Right ventricle myocardium superior (tissue), 1 donor: Measurements from ENCODE around the gene ATG4A. TPM values are rescaled to one million over a fixed set of nuclear protein-coding genes. Genes with fewer than 3 reads are reported as not detected.

Source experiments
- ATAC-seq: fragments of 200-7000 bp; cut with Tn5 transposase; one replicate; pipeline ENCODE4 v1.9.1; 2020; ENCODE audit warnings: mild to moderate bottlenecking; ENCODE audit not compliant: poor library complexity
- DNase-seq: peaks from one replicate; pipeline ENCODE4 v3.0.0-alpha.2; 2020
- intact Hi-C: fragments of 100-400 bp; cut with DNase I; formaldehyde crosslinking; loops from one replicate; pipeline ENCODE4 v1.11.2; 2022
- total RNA-seq: library from RNA; stranded (reverse); fragmentation: NEBNext Ultra II Directional; extraction: Animal tissue kit (Norgen Biotek cat#: 25700); gene quantifications from one replicate; pipeline ENCODE4 v1.2.1, GENCODE V29; 2021
- donor health status: DM: no; HTN: yes; CAD: no; lungs with severe emphysema.

Gene ATG4A
- total RNA-seq, 1 donor from 2014 or later = 18.0 TPM

DNA sequence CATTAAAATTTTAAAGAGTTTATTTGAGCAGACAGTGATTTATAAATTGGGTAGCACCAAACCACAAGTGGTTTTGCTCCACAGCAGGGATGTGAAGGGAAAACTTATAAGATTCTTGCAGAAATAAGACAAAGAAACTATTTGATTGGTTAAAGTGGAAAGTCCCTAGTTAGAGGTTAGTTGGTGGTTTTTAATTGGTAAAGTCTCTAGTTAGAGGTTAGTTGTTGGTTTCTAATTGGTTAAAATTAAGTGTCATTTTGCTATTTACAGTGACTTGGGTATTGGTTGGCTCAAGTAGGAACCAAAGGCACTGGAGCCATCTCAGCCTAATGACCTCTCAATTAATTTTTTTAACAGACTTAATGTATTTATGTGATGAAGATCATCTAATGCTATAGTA, 23.0 kb downstream of the ATG4A start:
- intact Hi-C loops = no loop called here
- DNase-seq (no peak), ATAC-seq (no peak)

DNA sequence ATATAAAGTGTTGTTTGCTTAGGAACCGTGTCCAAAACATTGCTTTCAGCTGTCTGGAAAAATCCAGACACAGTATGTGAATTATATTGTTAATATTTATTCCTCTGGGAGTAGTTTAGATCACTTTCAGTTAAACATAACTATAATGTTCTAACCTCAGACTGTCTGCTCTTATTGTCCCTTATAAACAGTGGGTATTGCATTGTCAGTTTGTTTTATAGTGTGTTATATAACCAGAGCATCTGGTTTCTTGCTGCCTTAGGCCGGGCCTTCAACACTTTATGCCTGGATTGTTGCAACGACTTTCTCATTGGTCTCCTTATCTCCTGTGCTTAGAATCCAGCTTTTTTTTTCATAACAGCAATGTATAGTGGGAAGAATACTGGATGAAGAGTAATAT, 26.4 kb downstream of the ATG4A start:
- ATAC-seq = no peak
- DNase-seq = no peak
- intact Hi-C loops = no loop called here

DNA sequence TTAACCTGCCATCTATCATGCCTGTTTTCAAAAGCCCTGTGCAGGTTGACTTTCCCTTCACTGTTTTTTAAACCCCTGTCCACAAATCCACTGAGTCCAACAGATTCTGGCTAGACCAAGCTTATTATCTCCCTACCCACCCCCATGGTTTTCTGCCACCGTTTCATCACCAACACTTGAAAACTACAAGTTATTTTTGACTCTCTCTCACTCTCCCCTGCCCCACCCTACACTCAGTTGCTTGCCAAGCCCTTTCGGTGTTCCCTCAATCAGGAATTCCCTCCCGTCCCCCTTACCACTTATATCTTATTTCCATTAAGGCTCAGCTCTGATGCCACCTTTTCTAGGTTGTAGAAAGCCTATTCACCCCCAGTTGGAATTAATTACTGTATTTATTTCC, 29.7 kb downstream of the ATG4A start:
- intact Hi-C loops = no loop called here
- ATAC-seq (peak; percentile 80), DNase-seq (no peak)

DNA sequence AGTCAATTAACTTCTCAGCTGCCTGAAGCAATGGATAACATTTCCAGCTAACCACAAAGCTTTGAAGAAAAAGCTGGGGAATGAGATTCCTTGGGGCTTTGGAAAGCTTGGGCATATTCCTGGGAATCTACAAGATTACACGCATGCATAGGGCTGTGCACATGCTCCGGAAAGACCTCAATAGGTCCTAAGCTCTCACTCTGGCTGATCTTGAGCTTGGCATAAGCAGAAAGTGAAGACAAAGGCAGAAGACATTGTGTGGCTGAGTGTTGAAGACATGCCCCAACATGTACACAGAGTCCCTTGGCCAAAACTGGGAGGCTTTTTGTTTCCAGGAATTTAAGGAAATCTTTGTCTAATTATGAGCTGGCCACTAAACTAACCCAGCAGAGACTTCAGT, 31.2 kb downstream of the ATG4A start:
- intact Hi-C loops = no loop called here
- no peak for DNase-seq
- ATAC-seq = no peak

DNA sequence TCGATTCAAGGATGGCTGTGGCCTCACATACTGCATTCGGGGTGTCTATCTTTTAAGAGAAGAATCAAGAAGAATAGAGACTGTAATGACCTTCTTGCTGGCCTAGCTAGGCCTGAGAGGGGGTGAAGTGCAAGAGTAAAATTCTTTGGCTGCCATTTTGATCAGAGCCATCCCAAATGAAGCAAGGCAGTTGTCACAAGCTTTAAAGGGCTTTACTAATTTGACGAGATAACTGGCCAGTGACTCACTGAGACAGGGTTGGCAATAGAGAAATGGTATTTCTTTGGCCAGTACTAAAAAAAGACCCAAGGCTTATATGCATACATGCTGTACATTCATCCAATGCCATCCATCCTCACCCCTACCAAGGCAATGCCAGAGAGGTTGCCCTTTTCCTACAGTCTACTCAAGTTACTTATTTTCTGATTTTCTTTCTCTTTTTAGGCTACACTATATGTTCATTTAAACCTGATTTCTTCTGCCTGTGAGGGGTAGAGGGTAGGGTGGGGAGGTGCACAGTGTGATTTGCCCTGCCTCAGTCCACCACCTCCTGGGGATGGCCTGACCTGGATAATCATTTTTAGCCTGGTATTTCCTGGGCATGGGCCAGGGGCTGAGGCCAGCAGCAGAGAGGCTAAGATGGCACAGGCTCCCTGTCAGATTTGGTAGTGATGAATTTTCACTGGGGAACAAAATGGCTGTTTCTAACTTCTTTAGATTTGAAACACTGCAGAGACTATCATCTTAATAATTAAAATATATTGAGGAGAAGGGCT, 32.2 kb downstream of the ATG4A start:
- DNase-seq (no peak), ATAC-seq (peak; percentile 90)
- intact Hi-C loops = no loop called here

DNA sequence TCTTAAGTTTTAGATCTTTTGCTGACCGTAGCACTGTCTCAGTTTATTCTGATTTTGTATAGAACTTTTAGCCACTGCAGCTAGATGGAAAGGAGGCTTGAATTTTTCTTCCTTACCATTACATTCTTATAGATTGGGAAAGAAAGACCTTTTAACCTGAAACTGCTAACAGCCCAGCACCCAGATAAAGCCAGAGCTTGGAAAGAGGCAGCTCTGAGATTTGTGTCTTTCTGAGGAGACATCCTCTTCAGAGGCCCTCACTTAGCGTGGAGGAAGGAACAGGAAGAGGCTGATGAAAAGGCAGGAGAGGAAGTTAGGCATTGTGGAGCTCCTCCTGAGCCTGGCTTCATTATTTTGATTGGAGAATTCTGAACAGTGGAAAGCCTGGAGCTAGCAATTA, 35.1 kb downstream of the ATG4A start:
- no peak for ATAC-seq
- DNase-seq = no peak
- intact Hi-C loops = no loop called here

DNA sequence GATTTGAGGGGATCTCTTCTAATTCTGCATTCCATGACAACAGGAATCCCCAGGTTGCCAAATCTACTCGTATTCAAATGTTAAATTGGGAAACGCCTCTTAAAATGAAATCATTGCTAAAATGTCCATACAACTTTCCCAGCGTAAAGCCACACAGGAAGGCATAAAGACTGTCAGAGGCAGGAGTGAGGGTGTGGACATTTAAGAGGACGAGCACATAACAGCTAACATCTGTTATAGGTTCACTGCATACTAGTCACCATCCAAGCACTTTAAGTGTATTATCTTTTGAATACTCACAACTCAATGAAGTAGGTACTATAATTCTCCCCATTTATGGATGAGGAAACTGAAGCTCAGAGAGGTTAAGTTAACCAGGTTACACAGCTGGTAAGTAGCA, 35.6 kb downstream of the ATG4A start:
- ATAC-seq = no peak
- DNase-seq = no peak
- intact Hi-C loops = no loop called here

DNA sequence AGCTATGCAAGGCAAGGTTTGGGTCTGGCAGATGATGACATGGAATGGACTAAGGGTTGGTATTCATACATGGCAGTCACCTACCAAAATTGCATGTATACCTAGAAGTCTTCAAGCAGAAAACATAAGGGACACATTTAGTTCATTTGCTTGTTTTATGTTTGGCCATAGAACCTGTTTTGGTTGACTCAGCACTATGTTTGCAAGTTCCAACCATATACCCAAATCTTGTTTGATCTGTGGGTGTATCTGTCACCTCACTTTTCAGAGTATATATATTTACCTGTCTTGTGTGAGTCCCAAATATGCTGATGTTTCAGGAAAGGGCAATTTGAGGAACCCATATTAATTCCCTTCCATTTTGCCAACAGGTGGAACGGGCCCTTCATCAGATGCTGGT, 39.3 kb downstream of the ATG4A start:
- intact Hi-C loops = loop anchor here (5.0 kb wide), 1 partner anchor 39 kb away; the partner anchor contains the start of genes ATG4A and PSMD10
- DNase-seq (no peak), ATAC-seq (no peak)

DNA sequence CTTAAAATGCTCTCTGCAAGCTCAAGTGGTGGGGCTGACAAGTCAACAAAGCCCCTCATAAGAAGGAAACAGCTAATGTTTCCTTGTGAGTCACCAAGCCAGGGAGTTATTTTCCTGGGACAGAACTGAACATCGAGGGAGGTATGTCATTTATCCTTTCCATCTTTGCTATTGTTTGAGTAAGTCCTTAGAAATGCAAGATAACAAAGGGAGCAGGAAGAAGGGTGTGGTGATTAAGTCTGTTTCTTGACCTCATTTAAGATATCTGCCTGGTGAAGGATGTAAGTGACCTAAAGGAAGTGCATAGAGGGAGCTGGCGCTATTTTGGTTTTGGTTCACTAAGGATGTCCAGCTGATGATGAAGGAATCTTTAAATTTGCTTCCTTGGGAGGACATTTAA, 39.9 kb downstream of the ATG4A start:
- intact Hi-C loops = loop anchor here (5.0 kb wide), 1 partner anchor 39 kb away; the partner anchor contains the start of genes ATG4A and PSMD10
- no peak for DNase-seq
- ATAC-seq = no peak

DNA sequence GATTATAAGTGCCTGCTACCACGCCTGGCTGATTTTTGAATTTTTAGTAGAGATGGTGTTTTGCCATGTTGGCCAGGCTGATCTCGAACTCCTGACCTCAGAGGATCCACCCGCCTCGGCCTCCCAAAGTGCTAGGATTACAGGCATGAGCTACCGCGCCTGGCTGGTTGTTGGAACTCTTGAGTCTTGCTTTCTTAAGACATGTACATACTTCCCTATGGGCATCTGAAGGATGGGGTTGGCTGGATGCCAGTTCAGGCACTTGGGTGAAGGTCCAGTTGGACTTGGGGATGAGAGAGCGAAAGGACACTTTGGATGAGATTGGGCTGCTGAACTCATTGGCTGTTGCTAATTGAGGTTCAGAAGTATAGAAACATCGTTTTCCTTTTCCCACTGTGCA, 40.5 kb downstream of the ATG4A start:
- DNase-seq (no peak), ATAC-seq (no peak)
- intact Hi-C loops = loop anchor here (5.0 kb wide), 1 partner anchor 40 kb away; the partner anchor contains the start of genes ATG4A and PSMD10

DNA sequence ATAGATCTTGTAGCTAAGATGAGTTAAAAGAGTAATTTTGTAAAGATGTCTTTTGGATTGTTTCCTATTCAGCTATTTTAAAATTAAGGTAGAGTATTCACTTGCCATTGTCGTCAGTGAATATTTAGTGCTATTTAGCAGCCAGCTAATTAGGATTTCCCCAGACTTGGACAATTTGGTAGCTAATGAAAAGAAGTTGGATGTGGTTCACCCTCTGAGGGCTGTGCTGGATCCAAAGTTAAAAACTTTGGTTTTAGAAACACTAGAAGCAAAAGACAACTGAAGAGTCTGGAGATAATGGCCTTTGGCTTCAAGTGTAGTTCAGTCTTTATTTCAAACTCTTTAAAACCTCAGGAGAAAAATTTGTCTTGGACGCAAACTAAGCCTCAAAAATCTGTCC, 41.3 kb downstream of the ATG4A start:
- no peak for DNase-seq
- no peak for ATAC-seq
- intact Hi-C loops = loop anchor here (5.0 kb wide), 1 partner anchor 41 kb away; the partner anchor contains the start of genes ATG4A and PSMD10

DNA sequence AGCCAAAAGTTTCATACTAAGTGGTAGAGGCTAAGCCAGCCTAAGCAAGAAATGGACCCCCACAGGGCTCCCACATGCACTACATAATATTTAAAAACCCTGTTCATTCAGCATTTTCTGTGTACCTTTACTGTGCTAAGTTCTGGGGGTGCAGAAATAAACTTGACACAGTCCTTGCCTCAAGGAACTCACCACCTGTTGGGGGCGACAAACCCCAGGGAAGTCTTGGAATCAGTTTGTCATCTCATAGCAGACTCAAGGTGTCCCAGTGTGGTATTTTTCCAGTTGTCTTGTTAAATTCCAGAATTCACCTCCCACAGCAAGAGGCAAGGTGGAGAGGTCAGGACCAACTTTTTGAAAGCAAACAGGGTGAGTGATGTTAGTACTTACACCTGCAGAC, 43.1 kb downstream of the ATG4A start:
- intact Hi-C loops = loop anchor here (5.0 kb wide), 2 partner anchors 42 to 112 kb away; partner anchors contain the start of genes ATG4A and PSMD10
- no peak for DNase-seq
- ATAC-seq = no peak

DNA sequence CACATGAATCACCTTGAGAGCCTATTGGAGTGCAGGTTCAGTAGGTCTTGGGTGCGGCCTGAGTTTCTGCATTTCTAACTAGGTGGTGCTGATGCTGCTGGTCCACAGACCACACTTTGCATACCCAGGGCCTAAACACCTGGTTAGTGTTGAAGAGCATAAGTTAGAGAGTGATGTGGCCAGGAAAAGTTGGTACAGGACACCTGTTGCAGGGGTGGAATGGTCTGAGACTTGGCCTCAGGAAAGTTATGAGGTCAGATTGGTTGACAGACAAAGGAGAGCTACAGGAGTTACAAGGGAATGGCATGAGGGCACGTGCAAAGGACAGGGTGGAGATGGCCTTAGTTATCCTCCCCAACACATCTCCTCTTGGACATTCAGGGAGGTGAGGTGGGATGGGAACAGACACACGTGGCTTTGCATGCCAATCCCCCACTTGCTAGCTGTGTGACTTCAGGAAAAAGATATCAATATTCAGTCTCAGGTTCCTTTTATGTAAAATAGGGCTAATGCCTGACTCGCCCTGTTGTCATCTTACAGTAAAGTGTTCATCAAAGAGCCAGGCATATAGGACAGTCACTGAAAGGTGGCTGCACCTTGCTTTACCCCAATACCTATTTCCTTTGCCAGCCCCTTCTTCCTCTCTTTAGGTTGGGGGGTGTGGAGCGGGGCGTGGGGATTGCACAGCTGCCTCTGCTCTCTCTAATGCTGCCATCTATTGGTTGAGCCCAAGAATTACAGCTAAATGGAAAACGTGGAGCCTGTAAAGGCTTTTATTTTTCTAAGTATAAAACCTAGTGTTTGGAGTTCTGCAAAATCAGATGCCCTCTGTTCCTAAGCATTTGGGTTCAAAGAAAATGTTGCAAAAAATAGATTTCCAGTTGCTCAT, 47.5 kb downstream of the ATG4A start:
- no peak for DNase-seq
- ATAC-seq = peak; percentile 27
- intact Hi-C loops = loop anchor here (5.0 kb wide), 1 partner anchor 117 kb away; no protein-coding TSS in a partner anchor

DNA sequence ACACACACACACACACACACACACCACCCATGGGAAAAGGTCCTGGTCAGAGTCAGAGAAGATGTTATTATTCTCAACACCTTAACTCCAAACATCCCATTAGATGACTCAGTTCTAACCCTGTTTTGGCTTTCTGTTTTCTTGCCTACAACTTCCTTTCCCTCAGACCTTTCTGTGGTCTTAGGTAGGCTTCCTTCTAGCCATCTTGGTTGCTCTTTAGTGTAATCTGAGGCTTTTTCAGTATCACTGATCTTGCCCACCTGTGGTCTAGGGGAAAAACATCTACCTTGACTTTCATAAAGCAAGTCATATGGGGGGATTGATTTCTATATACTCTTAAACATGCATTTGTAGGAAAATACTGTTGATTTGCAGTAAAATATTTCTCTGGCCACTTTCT, 56.9 kb downstream of the ATG4A start:
- ATAC-seq (no peak), DNase-seq (no peak)
- intact Hi-C loops = no loop called here

DNA sequence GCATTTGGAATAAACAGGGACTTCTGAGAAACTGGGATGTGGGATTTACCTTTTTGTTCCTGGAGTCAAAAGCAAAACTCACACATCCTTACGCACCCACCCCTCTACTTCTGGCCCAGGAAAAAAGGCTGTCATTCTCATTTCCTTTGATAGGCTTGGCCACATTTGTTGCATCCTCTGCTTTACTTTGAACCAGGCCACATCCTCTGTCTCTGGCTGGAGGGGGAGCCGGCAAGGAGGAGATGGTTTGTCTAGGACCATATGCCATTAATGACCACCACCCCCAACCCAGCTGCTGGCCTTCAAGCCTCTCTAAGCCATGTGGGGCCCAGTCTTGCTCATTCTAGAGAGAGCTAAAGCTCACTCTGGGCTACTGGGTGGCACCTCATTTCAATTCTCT, 64.5 kb downstream of the ATG4A start:
- ATAC-seq = no peak
- no peak for DNase-seq
- intact Hi-C loops = no loop called here

DNA sequence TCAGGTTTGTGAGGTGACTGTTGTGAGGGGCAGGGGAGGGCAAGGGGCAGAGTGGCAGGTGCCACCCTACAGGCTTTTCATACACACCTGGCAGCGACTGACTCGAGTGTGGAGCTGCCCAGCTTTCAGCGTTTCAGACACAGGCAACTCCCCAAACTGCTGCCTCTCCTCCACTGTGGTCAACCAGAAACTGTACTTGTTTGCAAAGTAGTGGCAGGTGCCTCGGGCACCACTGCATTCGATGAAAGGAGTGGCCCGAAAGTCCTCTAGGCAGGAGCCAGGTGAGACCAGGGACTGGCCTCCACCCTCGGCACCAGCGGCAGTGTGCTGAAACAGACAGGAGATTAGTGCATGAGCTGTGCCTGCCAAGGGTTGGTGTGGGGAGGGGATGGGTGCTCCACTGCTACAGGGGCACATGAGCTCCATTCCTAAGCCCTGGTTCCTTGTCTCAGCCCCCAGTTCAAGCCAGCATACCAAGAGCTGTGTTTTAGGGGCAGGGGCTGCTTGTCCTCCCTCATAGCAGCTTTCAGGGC, 65.4 kb downstream of the ATG4A start:
- DNase-seq = no peak
- intact Hi-C loops = no loop called here
- no peak for ATAC-seq

DNA sequence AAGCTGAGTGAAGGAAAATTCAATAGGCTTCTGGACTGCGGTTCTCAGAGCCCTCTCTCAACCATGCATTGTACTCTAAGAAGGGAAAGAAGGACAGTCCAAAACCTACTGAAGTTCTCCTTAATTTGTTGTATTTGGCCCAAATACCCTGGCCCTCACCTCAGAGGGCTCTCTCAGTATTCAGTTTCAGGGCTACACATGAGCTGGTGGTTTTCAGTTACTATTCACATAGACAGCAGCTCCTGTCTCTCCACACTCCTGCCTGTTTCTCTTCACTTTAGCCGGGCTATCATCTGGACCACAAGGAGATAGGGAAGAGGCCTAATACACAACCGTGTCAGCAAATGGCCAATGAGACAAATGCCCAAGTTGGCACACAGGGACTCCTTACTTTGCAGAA, 66.0 kb downstream of the ATG4A start:
- DNase-seq (no peak), ATAC-seq (no peak)
- intact Hi-C loops = no loop called here

DNA sequence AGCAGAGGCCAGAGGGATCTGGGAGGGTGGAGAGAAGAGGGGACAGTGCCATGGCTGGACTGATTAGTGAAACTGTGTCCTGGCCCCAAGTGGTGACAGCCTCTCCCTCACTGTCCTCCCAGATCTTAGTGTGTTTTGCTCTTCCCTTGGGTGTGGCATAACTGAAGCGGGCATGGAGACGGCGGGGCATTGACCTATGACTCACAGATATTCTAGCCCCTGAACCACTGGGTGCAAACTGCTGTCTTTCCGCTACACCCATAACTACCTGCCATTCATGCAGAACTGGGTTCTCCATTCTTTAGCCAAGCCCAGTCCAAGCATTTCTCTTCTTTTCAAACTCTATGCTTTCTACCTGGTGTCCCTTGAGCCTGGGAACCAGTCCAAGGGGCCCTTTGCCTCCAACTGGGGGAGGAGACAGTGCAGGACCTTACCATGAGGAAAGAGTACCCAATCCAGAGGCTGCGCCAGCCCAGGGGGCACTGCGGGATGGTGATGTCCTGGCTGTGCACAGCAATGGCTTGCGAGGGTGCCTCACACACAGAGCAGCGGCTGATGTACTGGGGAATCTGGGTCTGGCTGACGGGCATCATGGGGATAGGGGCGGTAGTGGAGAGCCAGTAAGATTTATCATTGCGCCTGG, 67.6 kb downstream of the ATG4A start:
- intact Hi-C loops = no loop called here
- no peak for DNase-seq
- no peak for ATAC-seq

DNA sequence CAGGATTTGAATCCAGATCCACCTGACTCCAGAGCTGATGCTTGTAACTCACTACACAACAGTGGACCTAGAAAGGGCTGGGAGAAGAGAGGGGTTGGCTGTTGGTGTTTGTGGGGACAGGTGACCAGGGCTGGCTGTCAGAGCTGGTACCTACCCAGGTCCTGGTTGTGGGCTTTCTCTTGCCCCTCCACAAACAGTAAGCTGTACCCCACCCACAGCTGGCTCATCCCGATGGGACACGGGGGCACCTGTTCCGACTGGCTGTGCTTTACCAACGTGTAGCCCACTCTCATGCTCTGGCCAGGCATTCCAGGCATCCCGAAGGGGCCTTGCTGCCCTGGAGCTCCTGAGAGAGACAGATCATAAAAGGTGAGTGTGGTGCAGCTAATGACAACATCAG, 68.7 kb downstream of the ATG4A start:
- intact Hi-C loops = no loop called here
- no peak for DNase-seq
- no peak for ATAC-seq
